Activated CD4-positive, alpha-beta T cell treated with anti-CD3 and anti-CD28 coated beads, Interleukin-2, amount 50 U/mL, for 4 hours (primary cell): Measurements from ENCODE around the gene CD96.
"Not testable (repeated sequence)": the region's sequence is repeated elsewhere in the genome, so short reads cannot be mapped to it uniquely, and the experiment has no call there.

Experiments
- DNase-seq, 2 experiments: peaks; one replicate each; pipeline ENCODE4 v3.0.0-alpha.2; 2020

Gene CD96, protein sequence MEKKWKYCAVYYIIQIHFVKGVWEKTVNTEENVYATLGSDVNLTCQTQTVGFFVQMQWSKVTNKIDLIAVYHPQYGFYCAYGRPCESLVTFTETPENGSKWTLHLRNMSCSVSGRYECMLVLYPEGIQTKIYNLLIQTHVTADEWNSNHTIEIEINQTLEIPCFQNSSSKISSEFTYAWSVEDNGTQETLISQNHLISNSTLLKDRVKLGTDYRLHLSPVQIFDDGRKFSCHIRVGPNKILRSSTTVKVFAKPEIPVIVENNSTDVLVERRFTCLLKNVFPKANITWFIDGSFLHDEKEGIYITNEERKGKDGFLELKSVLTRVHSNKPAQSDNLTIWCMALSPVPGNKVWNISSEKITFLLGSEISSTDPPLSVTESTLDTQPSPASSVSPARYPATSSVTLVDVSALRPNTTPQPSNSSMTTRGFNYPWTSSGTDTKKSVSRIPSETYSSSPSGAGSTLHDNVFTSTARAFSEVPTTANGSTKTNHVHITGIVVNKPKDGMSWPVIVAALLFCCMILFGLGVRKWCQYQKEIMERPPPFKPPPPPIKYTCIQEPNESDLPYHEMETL

DNA sequence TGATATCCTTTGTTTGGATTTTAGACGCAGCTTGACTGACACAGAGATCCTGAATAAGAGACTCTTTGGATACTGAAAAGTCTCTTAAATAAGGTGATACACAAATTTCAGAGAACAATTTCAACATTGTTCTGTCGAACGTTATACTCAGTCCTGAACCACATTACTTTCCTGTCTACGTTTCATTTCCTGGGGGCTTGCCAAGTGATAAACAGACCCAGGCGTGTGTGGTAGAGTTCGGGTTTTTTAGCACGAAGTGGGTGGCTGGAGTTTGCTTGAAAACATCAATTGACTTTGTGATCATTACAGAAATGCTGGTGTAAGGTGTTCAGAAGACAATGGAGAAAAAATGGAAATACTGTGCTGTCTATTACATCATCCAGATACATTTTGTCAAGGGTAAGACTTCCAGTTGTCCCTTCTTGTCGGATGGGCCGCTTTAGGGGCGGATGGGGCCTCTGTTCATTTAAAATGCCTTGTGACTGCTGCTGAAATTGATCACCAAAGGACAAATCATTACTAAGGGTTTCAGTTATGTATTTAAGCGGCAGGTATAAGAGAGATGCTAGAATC lies at the start of gene CD96:
CD96 (plus strand) TSS at position 287 of the 573 bp plus-strand sequence; CDS start at position 339, 52 bp downstream.
- DNase-seq = peak; percentile 59 to 65

DNA sequence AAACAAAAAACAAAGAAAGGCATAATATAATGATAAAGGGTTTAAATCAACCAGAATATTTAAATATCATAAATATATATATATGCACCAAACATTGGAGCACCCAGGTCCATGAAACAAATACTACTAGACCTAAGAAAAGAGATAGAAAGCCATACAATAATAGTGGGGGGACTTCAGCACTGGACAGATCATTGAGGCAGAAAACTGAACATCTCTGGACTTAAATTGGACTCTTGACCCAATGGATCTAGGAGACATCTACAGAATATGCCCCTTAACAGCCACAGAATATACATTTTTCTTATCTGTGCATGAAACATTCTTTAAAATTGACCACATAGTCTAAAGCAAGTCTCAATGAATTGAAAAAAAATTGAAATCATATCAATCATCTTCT lies 48.7 kb upstream of the CD96 start:
- DNase-seq = no peak

DNA sequence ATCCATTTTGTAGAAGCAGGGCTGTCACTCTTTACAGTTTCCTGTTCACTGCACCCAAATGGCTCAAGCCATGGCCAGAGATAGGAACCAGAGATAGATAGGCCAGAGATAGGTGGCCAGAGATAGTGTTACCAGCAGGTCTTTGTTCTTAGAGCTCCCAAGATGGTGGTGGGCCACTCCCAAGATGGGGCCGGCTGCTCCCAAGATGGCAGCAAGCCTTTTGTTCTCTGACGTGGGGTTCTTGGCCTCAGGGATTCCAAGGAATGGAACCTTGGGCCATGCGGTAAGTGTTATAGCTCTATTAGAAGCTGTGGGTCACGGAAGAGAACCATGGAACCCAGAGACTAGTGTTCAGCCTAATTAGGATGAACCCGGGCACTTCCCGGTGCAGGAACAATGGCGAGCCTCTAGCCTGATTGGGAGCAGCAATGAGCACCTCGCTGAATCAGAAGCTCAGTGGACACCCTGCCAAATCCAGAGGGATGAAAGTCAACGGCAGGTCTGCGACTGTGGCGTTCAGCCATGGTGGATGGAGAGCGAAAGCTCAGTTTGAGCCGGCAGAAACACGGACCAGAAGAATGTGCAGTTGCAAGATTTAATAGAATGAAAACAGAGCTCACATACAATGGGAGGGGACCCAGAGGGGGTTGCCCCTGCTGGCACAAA lies 45.0 kb upstream of the CD96 start:
- DNase-seq = no peak

DNA sequence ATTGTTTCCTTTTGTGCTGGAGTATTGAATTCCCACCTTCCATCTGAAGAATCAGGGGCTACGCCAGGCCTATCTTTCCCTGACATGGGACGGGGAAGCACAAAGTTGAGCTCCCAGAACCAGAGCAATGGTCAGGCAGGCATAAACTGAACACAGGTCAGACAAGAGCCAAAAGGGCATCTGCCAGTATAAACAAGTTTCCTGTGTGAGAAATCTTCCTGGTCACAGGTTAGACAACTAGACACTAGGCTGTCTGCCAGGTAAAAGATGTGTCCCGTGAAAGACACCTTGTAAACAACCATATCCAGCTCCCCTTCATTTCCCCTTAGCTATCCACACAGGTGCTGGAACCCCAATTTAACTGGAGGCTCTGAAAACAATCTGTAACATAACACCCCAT lies 44.0 kb upstream of the CD96 start:
- no peak for DNase-seq

DNA sequence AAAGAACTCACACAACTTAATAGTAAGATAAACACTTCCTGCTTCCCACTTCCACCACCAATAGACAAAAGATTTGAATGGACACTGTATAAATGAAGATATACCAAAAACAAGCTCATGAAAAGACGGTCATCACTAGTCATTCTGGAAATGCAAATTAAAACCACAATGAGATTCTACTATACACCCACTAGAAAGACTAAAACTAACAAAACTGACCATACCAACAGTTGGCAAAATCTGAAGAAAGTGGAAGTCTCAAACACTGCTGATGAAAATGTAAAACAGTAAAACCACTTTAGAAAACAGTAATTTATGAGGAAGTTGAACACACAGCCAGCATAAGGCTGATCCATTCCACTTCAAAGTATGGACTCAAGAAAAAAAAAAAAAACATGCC lies 35.6 kb upstream of the CD96 start:
- DNase-seq = no peak

DNA sequence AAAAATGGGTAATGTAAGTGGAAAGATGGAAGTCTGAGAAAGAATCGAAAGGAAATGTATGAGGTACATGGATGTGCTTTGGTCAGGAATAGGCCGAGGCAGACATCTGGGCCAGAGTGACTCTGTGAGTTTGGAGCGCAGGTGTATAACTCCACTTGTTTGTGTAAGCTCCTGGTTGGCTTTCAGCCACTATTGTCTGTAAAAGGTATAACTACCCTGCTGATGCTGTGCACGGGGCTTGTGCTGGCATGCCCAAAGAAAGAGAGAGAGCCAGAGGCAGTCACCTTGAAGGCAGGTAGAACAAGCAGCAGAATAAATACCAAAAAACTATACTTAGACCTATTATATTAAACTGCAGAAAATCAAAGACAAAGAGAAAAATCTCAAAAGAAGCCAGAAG lies 32.7 kb upstream of the CD96 start:
- no peak for DNase-seq

DNA sequence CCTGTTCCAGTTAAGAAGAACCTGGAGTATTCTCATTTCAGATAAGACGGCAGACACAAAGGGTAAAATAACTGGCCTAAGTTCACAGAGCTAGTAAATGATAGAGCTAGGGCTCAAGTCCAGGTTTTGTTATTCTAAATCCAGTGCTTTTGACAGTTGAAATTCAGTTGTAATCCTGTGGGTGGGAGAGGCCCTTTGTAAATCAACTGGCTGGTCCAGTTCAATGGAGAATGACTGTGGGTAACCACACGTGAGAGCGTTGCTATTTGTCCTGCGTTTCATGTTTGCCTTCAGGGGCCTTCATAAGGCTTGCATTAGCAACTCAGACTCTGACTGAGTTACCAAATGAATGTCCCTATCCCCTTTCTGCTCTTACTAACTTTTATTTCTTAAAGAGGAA lies 24.2 kb upstream of the CD96 start:
- no peak for DNase-seq

DNA sequence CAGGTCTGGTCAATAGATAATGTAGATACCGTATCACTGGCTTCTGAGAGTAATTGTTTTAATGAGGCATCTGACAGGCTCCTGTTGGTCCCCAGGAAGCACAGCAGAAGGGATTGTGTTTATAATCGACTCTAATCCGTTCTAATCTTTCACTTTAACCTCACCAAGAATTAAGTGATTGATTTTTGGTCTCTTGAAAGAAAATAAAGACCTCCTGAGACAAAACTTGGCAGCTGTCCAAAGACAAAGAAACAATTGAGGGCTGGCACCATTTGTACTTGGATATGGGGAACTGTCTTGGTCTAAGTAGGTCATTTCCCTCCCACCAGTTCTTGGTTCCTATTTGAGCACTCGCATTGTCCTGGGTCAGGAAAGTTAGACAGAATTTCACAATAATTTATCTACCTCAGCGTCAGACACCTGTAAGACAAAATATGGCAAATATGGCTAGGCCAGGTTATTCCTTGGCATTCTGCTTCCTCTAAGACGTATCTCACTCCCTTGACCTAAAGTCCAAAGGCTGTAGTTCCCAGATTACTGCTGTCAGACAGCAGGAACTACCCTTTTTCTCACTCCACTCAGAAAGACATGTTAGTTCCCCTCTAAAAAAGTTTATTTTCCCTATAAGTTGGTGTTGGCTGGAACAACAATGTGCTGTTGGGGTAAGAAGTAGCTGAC lies 22.7 kb upstream of the CD96 start:
- DNase-seq = no peak

DNA sequence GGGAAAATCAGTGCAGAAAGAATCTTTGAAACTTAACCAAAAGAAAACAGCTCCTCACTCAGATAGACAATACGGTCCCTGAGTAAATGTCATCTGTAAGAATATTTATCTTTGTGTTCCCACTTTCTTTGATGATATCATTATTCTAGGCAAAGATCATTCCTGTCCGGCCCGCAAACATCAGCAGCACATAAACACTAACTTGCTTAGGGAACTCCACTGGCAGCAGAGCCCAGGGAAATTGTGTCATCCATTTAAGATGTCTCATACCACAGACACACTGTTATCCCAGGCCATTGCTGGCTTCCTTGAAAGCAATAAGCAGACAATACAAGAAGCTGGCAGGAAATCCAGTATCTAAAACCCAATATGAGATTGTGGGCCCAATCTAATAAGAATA lies 20.1 kb upstream of the CD96 start:
- DNase-seq = no peak

DNA sequence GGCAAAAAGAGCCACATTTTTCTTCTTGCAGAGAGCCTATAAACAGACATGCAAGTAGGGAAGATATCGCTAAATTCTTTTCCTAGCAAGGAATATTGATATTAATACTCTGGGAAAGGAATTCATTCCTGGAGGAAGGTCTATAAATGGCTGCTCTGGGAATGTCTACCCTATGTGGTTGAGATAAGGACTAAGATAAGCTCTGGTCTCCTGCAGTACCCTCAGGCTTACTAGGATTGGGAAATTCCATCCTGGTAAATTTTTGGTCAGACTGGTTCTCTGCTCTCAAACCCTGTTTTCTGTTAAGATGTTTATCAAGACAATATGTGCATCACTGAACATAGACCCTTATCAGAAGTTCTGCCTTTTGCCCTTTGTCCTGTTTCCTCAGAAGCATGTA lies 17.5 kb upstream of the CD96 start:
- not testable (repeated sequence) for DNase-seq

DNA sequence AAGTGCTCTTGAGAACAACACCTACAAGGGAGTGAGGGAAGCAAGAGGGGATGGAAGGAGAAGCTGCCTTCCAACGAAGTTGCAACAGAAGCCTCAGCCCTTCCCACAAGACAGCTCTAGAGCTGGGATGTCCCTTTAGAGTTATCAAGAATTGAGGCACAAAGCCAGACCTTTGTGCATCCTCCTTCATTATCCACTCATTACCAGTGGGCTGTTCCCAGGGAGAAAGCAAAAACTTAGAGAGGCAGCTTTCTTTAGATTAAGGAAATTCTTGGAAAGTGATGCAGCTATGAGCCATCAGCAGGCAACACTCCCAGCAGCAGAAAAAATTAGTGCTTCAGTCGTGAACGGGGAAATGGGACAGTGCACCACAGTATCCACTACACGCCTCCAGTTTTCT lies 10.6 kb upstream of the CD96 start:
- DNase-seq = no peak

DNA sequence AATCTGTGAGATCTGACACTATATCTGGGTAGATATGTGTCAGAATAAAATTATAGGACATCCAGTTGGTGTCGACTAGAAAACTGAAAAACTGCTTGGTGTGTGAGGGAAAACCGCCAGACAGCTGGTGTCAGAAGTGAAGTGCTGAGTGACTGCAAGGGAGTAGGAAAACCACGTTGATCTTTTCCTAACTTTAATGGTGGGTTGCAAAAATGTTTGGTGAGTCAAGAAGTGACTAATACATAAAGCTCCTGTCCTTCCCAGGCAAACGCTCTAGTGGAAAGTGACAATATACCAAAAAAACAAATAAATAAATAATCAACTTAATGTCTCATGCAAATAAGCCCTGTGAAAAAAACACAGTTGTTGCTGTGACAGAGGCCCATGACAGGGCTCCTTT lies 7.3 kb upstream of the CD96 start:
- no peak for DNase-seq

DNA sequence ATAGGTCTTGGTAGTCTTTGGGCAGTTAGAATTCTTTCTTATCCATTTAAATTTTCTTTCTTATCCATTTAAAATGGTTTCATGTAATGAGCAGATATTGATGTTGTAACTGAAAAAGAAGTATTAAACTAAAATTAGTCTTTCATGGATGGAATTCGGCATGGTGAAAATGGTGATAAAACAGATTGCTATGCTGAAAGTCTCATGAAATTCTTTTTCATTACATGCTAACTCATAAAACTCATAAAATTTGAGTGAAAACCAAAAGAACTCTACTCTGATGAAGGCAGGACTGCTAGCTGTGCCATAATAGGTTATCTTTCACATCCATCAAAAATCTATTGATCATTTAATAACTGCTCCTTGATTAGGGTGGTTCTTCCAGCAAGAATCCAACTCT lies 3.9 kb upstream of the CD96 start:
- no peak for DNase-seq

DNA sequence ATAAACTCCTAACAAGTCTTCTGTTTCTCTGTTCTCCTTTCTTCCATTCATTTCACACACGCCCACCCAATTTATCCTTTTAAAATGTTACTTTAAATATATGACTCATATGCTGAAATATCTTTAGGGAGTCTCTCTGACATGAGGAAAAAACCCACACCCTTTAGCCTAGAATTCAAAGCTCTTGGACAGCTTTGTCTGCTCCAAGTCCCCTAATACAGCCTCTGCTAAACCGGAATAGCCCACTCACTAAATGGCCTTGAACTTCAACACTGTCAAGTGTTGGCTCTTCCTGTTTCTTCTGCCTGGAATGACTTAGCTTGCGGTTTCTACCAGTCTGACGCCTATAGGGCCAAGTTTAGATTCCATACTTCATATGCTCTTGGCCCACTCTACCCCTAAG lies 3.3 kb upstream of the CD96 start:
- DNase-seq = no peak

DNA sequence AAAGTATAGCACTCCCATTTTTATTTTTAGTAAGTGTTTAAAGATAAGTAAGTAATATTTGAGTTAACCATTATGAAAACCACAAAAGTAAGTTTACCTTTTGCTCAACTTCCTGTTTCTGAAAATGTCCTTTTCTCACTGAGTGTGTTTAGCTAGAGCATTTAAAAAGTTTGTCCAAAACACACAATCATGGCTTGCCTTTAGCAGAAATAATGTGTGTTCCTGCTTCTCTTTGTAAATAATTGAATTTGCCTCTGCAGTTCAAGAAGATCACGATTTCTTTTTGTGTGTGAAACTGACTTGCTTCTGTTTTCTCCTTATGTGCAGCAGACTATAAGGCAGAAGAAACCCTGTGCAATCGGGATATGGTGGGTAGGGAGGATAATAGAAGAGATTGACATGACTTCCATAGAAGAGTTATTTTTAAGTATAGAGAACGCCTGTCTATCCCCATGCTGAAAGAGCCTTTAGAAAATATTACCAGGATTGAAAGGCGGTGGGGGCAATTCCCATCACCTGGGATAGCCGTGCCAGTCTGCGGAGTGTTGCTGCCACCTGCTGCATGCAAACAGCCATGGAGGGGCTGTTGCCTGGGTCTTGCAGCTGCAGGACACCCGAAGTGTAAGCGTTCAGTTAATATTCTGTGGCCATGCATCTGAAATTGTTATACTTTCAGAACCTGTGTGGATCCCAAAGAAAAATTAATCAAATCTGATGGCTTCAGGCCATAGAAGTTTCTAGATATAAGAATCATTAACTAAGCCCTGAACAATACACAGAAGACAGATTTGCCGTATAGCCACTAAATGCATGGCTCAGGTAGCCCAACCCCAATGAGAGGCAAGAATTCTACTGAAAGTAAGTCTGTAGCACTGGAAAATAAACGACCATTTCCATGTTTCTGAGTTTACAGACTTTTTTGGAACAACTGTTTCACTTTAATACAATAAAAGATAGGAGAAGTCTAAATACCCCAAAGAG lies 2.4 kb upstream of the CD96 start:
- DNase-seq = peak; percentile 55 to 62

DNA sequence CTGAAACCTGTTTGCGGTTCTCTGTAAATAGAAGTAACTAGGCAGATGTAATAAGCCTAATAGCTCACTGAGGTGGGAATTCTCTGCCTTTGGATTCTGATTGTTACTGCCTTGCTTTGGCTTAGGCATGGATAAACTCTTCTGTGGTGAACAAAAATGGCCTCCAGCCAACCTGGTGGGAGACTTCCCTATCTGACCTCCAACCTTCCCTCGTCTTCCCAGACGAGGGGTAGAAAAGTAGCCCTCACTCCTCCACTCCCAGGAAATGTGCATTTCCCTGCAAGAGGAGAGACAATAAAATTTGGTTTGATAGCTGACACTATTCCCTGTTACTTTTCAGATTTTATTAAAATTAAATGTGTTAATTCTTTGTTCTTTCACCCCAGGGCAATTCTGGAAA lies 606 bp upstream of the CD96 start:
- DNase-seq = no peak

DNA sequence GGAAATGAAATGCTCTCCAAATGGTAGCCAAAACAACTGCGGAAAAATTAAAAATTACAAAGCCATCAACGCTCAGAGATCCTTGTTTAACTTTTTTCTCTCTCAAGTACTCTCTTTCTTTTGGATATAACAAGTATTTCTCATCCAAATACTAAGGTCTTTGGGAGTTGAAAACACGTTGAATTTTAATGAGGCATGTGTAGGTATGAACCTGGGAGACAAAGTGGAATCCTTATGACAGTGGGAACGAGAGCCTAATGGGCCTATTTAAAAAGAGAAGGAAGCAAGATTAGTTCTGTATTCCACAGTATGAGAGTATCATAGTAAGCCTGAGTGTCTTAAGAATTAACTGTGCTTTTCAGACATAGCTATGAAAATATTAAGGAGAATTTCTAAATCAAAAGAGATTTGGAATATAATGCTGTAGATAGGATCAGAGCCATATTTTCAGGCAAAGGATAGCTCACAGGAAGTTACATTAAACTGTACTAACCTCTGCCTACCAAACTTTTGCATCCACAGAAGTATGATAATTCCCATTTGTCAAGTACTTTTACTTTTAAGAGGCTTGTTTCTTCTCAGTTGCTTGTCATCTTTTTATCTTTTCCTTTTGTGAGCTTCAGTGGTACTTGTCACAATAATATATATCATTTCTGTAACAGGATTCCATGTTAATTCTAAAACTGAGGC lies 759 bp downstream of the CD96 start:
- no peak for DNase-seq

DNA sequence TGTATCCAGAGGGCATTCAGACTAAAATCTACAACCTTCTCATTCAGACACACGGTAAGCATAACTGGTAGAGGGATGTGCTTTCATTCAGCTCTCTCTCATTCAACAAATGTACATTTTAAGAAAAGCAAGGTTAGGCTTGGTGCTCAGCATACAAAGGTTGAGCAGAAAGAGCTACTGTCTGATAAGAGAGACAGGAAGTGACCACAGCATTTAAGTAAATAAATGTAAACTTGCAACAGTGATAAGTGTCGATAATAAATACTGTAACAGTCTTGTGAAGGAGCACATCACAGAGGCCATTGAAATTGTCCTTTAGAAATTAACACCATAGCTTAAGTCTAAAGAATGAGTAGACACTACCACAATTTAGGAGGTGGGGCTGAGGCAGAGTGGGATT lies 3.4 kb downstream of the CD96 start:
- DNase-seq = no peak

DNA sequence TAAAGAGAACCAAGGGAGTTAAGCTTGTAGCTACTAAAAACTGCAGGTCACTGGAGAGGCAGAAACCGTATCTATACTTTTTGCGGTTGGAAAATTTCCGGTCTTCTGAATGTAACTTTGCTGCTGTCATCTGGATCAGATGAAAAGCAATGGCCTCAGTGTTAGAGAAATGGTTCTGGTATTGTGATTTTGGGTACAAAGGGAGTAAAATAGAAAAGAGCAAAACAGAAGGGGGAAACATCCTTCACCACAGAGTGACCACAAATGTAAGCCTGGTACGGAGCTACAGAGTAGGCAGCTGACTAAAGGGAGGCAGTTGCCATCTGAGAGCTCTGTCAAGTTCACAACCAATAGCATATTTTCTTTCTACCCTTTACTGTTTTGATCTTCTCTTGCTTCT lies 5.6 kb downstream of the CD96 start:
- DNase-seq = no peak

DNA sequence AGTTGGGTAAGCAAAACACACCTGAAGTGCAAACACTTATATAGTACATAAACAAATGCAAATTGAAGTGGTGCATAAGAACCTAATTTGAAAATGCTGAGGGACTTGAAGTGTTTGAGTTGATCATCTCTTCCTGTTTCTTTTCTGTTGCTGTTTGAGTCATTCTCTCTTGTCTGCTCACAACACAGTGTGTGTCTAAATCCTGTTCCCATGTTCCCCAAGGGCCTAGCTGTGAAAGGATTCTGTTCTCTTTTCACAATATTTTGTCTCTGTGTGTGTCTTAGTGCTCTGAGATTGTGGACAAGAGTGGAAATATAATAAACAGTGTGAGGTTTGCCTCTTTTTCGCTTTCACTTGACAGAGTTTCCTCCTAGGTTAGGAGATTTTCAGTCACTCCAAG lies 6.1 kb downstream of the CD96 start:
- no peak for DNase-seq

DNA sequence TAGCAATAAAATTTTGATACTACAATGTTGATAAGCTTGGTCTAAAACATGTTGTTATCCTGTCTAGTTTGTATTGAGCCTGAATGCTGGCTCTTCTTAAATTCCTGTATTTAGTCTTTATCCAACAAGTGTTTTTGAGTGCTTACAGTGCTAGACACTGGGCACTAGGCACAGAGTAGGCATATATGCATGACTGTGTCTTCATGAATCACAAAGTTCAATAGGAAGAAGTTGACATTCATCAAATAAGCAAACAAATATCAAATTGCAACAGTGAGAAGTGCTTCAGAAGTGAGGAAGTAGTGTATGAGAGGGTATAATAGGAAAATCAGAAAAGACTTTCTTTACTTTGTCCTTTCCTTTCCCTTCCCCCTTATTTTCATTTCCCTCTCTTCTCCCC lies 6.8 kb downstream of the CD96 start:
- DNase-seq = no peak

DNA sequence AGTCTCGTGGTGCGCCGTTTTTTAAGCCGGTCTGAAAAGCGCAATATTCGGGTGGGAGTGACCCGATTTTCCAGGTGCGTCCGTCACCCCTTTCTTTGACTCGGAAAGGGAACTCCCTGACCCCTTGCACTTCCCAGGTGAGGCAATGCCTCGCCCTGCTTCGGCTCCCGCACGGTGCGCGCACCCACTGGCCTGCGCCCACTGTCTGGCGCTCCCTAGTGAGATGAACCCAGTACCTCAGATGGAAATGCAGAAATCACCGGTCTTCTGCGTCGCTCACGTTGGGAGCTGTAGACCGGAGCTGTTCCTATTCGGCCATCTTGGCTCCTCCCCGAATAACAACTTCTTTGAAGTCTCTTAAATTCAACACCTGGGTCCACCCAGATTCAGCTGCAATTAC lies 19.9 kb downstream of the CD96 start:
- not testable (repeated sequence) for DNase-seq
